ENCODE measurements around the gene EXOC1L. TPM values are rescaled to one million over a fixed set of nuclear protein-coding genes. Genes with fewer than 3 reads are reported as not detected.
A peak's percentile ranks its signal among the peaks of the same experiment; 100 is the strongest.

The EXOC1L gene, protein sequence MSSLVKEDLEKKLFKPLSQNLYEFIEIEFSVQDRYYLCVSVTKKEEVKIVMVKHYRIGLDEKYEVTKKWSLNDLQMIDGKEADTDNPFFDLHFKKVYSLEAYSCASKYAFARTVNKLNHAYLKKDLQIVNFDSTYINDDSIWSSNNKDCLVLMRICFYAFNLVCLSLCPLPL
- 0.72 TPM in 1 of 2 replicates, not detected in the other for total RNA-seq (2011; cell fraction: chromatin; rRNA removed; ENCODE audit: low replicate concordance)
- not detected in 2 replicates for total RNA-seq (2011; cell fraction: nucleolus; rRNA removed)
- not detected in 2 replicates for total RNA-seq (2011; cell fraction: nucleoplasm; rRNA removed)
- total RNA-seq (2014; rRNA removed) (0.29 TPM in 1 of 2 replicates, not detected in the other), total RNA-seq (2014; rRNA removed; fragmentation: Illumina TruSeq; extraction: Trizol) (1.3 and 1.5 TPM in 2 replicates), total RNA-seq (2015; rRNA removed; fragmentation: Illumina TruSeq; extraction: Trizol) (0.26 and 0.47 TPM in 2 replicates), total RNA-seq (2021) (0.38 and 0.94 TPM in 2 replicates), polyA plus RNA-seq (2011; rRNA removed) (0.22 and 0.92 TPM in 2 replicates), polyA plus RNA-seq (2014; fragmentation: Illumina TruSeq; extraction: Trizol) (0.68 and 0.91 TPM in 2 replicates), polyA plus RNA-seq (2014; fragmentation: Nextera tagmentation; extraction: Ambion mirVana) (1 to 10 TPM; 2.7 to 3.9 TPM), polyA plus RNA-seq (2014; rRNA removed) (1.1 TPM in 2 replicates), polyA minus RNA-seq (2011; rRNA and poly(A)+ RNA removed) (0.45 and 0.95 TPM in 2 replicates), Bru-seq, nascent RNA (percentile 49 among the genes with signal in this experiment), BruChase-seq, experiment 1, labeled RNA remaining after a 2-hour chase (percentile 49 among the genes with signal in this experiment), BruChase-seq, experiment 2, labeled RNA remaining after a 6-hour chase (percentile 44 among the genes with signal in this experiment)
- 0.18 TPM in 1 of 2 replicates, not detected in the other for polyA plus RNA-seq (2011; cell fraction: cytosol; rRNA removed)
- 0.30 and 0.35 TPM in 2 replicates for polyA plus RNA-seq (2011; cell fraction: nucleus; rRNA removed)
- polyA plus RNA-seq (2012): 1.2 and 1.6 TPM in 2 replicates
- not detected in 2 replicates for polyA minus RNA-seq (2011; cell fraction: cytosol; rRNA and poly(A)+ RNA removed)
- not detected in 2 replicates for polyA minus RNA-seq (2011; cell fraction: nucleus; rRNA and poly(A)+ RNA removed)
- long read RNA-seq, experiment 1, partial matches to known transcripts: 0 of 1 reads
- long read RNA-seq, experiment 1, other reads (novel, unspliced or antisense): 0 of 1 reads
- long read RNA-seq, experiment 2: 0 reads
- long read RNA-seq, experiment 3: 0 reads

DNA sequence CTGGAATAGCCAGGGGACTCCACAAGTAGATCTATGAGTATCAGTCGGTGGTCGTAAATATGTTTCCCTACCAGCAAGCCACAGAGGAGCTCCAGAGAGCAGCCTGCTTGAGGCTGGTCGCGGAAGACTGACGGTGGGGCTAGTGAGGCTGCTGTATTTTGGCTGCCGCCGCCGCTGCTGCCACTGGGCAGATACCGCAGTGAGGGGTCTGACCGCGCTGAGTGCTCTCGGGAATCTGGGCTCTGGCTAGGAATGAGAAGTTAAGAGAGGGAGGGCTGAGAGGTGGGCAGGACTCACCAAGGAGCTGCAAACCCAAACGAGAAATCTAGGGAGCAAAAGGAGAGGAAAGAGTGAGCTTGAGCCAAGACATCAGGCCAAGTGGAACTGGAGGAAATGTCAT, at the start of gene EXOC1L:
Gene EXOC1L, plus strand, starts transcription at position 157 of the 400 bp plus-strand sequence. Its CDS starts 237 bp downstream, at position 394.
- Histone ChIP-seq H3K9me1 (ENCODE audit: control insufficient read depth, insufficient read depth, low read length) (no peaks in the 10 kb centered on the region), H3K9me3 (replicated peaks; ENCODE audit: control insufficient read depth, insufficient read depth, low read depth, low read length) (no peaks in the 10 kb centered on the region), H3K4me2 (ENCODE audit: insufficient read depth, low read length) (peak within 1 kb of the TSS; percentile 79), H3K9ac (ENCODE audit: insufficient read depth in 1 of 2, low read depth in 2 of 2, low read length in 2 of 2) (peak within 1 kb of the TSS; percentile 47 to 86), H4K20me1 (replicated peaks; ENCODE audit: control insufficient read depth, insufficient read depth, low read length) (no peaks in the 10 kb centered on the region), H3K27ac (ENCODE audit: extremely low read depth, low read depth, low read length) (peak within 1 kb of the TSS; percentile 31; the same call in 1 of the 3 replicates), H3K36me3 (ENCODE audit: control insufficient read depth, insufficient read depth, low read length) (no peaks in the 10 kb centered on the region), H3K4me1 (replicated peaks in 1 of 2; ENCODE audit: control insufficient read depth in 2 of 2, insufficient read depth in 2 of 2, low read length in 2 of 2) (peaks cover 0 to 4% of the 10 kb centered on the region in 2 experiments; a peak in 3 of 5 replicates), H3K27me3 (ENCODE audit: control insufficient read depth in 2 of 2, insufficient read depth in 2 of 2, low read length in 2 of 2) (no peaks in the 10 kb centered on the region), H2AFZ (ENCODE audit: low read depth, low read length) (peak within 1 kb of the TSS; percentile 90), H3K4me3 (peak within 1 kb of the TSS; percentile 32), H3K79me2 (ENCODE audit: control insufficient read depth, insufficient read depth, low read length) (no peaks in the 10 kb centered on the region)
- CTCF ChIA-PET (ENCODE audit: low intra/inter-chr PET ratio): no interaction called here
- intact Hi-C loops (cut with micrococcal nuclease): no loop called here
- 29% methylated on average over 13 of the region's 13 CpGs for WGBS (ENCODE audit: insufficient coverage, low coverage, missing lambda C conversion rate)
- in situ Hi-C loops (cut with MboI): no loop called here
- POLR2A ChIA-PET: interaction anchor here (1.0 to 1.7 kb wide), 3 partner anchors 11 to 18 kb away, joined by 3 to 5 read pairs (median 4); no protein-coding TSS in a partner anchor
- peak; percentile 11 to 67 (median 33) for DNase-seq (ENCODE audit: extremely low read depth in 1 of 4, low spot score in 3 of 4)
- BruUV-seq (replicated peaks): no TSS peak
- FAIRE-seq: peak; percentile 56
- ATAC-seq: peak; percentile 98
- TF ChIP-seq SMARCA4 (IDR thresholded peaks at IDR 0.05) (peak; percentile 19; the same call in 1 of the 2 replicates), CTBP1 (IDR thresholded peaks at IDR 0.05; ENCODE audit: borderline replicate concordance) (peak; percentile 44; the same call in 1 of the 2 replicates), ATF1 (CRISPR knock-in tag; IDR thresholded peaks at IDR 0.05) (no peak), ATF1 (tag; IDR thresholded peaks at IDR 0.05) (0 out of 2 replicates have a peak, but pooled peaks have one; percentile 38), RBFOX2 (IDR thresholded peaks at IDR 0.05; ENCODE audit: low read depth, low read length) (peak; percentile 63), HNRNPLL (IDR thresholded peaks at IDR 0.05; ENCODE audit: low read depth, low read length, poor library complexity, severe bottlenecking) (peak; percentile 26), ZFP1 (CRISPR knock-in tag; IDR thresholded peaks at IDR 0.05) (no peak)
- TF ChIP-seq, protein P1, sequence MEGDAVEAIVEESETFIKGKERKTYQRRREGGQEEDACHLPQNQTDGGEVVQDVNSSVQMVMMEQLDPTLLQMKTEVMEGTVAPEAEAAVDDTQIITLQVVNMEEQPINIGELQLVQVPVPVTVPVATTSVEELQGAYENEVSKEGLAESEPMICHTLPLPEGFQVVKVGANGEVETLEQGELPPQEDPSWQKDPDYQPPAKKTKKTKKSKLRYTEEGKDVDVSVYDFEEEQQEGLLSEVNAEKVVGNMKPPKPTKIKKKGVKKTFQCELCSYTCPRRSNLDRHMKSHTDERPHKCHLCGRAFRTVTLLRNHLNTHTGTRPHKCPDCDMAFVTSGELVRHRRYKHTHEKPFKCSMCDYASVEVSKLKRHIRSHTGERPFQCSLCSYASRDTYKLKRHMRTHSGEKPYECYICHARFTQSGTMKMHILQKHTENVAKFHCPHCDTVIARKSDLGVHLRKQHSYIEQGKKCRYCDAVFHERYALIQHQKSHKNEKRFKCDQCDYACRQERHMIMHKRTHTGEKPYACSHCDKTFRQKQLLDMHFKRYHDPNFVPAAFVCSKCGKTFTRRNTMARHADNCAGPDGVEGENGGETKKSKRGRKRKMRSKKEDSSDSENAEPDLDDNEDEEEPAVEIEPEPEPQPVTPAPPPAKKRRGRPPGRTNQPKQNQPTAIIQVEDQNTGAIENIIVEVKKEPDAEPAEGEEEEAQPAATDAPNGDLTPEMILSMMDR (IDR thresholded peaks at IDR 0.05 in 2 of 3, conservative IDR thresholded peaks at IDR 0.05 in 1 of 3; ENCODE audit: insufficient read depth in 2 of 3, low read depth in 1 of 3, low read length in 3 of 3): peak in 1 of 3 experiments; percentile 5; a peak in 2 of 6 replicates
- TF ChIP-seq, protein P2, sequence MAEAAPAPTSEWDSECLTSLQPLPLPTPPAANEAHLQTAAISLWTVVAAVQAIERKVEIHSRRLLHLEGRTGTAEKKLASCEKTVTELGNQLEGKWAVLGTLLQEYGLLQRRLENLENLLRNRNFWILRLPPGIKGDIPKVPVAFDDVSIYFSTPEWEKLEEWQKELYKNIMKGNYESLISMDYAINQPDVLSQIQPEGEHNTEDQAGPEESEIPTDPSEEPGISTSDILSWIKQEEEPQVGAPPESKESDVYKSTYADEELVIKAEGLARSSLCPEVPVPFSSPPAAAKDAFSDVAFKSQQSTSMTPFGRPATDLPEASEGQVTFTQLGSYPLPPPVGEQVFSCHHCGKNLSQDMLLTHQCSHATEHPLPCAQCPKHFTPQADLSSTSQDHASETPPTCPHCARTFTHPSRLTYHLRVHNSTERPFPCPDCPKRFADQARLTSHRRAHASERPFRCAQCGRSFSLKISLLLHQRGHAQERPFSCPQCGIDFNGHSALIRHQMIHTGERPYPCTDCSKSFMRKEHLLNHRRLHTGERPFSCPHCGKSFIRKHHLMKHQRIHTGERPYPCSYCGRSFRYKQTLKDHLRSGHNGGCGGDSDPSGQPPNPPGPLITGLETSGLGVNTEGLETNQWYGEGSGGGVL (CRISPR knock-in tag; IDR thresholded peaks at IDR 0.05): no peak
- TF ChIP-seq, protein P3, sequence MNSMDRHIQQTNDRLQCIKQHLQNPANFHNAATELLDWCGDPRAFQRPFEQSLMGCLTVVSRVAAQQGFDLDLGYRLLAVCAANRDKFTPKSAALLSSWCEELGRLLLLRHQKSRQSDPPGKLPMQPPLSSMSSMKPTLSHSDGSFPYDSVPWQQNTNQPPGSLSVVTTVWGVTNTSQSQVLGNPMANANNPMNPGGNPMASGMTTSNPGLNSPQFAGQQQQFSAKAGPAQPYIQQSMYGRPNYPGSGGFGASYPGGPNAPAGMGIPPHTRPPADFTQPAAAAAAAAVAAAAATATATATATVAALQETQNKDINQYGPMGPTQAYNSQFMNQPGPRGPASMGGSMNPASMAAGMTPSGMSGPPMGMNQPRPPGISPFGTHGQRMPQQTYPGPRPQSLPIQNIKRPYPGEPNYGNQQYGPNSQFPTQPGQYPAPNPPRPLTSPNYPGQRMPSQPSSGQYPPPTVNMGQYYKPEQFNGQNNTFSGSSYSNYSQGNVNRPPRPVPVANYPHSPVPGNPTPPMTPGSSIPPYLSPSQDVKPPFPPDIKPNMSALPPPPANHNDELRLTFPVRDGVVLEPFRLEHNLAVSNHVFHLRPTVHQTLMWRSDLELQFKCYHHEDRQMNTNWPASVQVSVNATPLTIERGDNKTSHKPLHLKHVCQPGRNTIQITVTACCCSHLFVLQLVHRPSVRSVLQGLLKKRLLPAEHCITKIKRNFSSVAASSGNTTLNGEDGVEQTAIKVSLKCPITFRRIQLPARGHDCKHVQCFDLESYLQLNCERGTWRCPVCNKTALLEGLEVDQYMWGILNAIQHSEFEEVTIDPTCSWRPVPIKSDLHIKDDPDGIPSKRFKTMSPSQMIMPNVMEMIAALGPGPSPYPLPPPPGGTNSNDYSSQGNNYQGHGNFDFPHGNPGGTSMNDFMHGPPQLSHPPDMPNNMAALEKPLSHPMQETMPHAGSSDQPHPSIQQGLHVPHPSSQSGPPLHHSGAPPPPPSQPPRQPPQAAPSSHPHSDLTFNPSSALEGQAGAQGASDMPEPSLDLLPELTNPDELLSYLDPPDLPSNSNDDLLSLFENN (IDR thresholded peaks at IDR 0.05; ENCODE audit: low read depth in 2 of 2, low read length in 2 of 2): no peak
